K562 treated with DMSO at 1 percent for 12 hours (cell line): ENCODE results near the gene EPM2A. TPM values are rescaled to one million over a fixed set of nuclear protein-coding genes. Genes with fewer than 3 reads are reported as not detected.

ENCODE experiments used
- total RNA-seq: library from RNA; unstranded; fragments of 300-600 nt; gene quantifications from 2 replicates; pipeline ENCODE4 v1.2.3, GENCODE V29; 2022; ENCODE audit not compliant: insufficient read depth

Gene EPM2A
- 1.1 and 3.5 TPM in 2 replicates for total RNA-seq

GRCh38 chr6:145735356-145736165, at the start of gene EPM2A:
EPM2A (minus strand) TSS chr6:145735520; CDS start chr6:145735498, 22 bp downstream.

Other genes with a start within 250 kb of the EPM2A start
- gene FBXO30, start 79.3 kb upstream of the EPM2A start, total RNA-seq, result 3.1 and 12.0 TPM in 2 replicates
- gene SHPRH, start 228.8 kb upstream of the EPM2A start, total RNA-seq, result 1.9 and 9.6 TPM in 2 replicates